ENCODE data around the gene MACF1.

MACF1 gene

GRCh38 chr1:39305555-39305954 is 101.1 kb downstream of the MACF1 start:
- DNase-seq: no peak

GRCh38 chr1:39310015-39310414 is 105.5 kb downstream of the MACF1 start:
- DNase-seq: no peak

GRCh38 chr1:39310691-39311090 is 106.2 kb downstream of the MACF1 start:
- no peak for DNase-seq

GRCh38 chr1:39317111-39317510 is 112.6 kb downstream of the MACF1 start:
- DNase-seq: no peak

GRCh38 chr1:39317910-39318633 is 113.6 kb downstream of the MACF1 start:
- DNase-seq: no peak

GRCh38 chr1:39321979-39322378 is 117.5 kb downstream of the MACF1 start:
- DNase-seq: no peak

- DNase-seq: no peak
Measured at GRCh38 chr1:39322431-39322830, 117.9 kb downstream of the MACF1 start.

- DNase-seq: no peak
Measured at GRCh38 chr1:39324888-39325287, 120.4 kb downstream of the MACF1 start.

- DNase-seq: no peak
Measured at GRCh38 chr1:39326836-39327235, 122.3 kb downstream of the MACF1 start.

GRCh38 chr1:39328095-39328494 is 123.6 kb downstream of the MACF1 start:
- no peak for DNase-seq

- DNase-seq: no peak
Measured at GRCh38 chr1:39328586-39329121, 124.2 kb downstream of the MACF1 start.

- no peak for DNase-seq
Measured at GRCh38 chr1:39331647-39332046, 127.2 kb downstream of the MACF1 start.

- DNase-seq: no peak
Measured at GRCh38 chr1:39332291-39332690, 127.8 kb downstream of the MACF1 start.

GRCh38 chr1:39332828-39333227 is 128.3 kb downstream of the MACF1 start:
- DNase-seq: no peak

- DNase-seq: no peak
Measured at GRCh38 chr1:39333296-39333695, 128.8 kb downstream of the MACF1 start.

- DNase-seq: no peak
Measured at GRCh38 chr1:39335216-39335615, 130.7 kb downstream of the MACF1 start.

GRCh38 chr1:39337067-39337466 is 132.6 kb downstream of the MACF1 start:
- no peak for DNase-seq

GRCh38 chr1:39342776-39343175 is 138.3 kb downstream of the MACF1 start:
- no peak for DNase-seq

GRCh38 chr1:39344394-39345154 is 140.1 kb downstream of the MACF1 start:
- peak; percentile 27 for DNase-seq

- DNase-seq: no peak
Measured at GRCh38 chr1:39346872-39347271, 142.4 kb downstream of the MACF1 start.

GRCh38 chr1:39348278-39348677 is 143.8 kb downstream of the MACF1 start:
- DNase-seq: no peak

- DNase-seq: no peak
Measured at GRCh38 chr1:39352881-39353280, 148.4 kb downstream of the MACF1 start.

- no peak for DNase-seq
Measured at GRCh38 chr1:39354572-39354971, 150.1 kb downstream of the MACF1 start.

- DNase-seq: no peak
Measured at GRCh38 chr1:39358491-39358890, 154.0 kb downstream of the MACF1 start.

All from right kidney (tissue), 1 donor.